Measurements from ENCODE around the gene NHLRC3. TPM values are rescaled to one million over a fixed set of nuclear protein-coding genes. Genes with fewer than 3 reads are reported as not detected.

The NHLRC3 gene
- total RNA-seq, 2 donors from 2014 or later, result 10.1 to 17.8 TPM

DNA sequence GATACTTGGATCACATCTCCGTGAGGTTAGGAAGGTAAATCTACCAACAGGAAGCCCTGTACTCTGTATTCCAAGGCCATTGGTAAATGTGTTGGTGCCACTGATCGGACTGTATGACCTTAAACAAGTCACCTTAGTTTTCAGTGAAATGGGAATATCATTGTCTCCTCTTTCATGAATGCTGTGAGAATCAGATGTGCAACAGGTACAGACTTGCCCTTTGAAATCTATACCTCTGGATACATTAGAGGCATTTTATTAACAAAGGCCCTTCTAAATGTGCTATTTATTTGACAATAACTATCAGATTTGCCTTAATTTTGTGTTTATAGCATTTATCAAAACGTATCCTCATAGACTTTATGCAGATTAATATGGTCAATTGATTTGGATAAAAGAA, 11.0 kb downstream of the NHLRC3 start:
- DNase-seq (ENCODE audit: low spot score), result no peak
- Histone ChIP-seq H3K4me3 (no peak overlapping the region), H3K4me1 (replicated peaks) (no peaks in the 10 kb centered on the region), H3K27me3 (replicated peaks; ENCODE audit: insufficient read depth) (no peaks in the 10 kb centered on the region), H3K27ac (no peak overlapping the region), H3K9me3 (no peaks in the 10 kb centered on the region), H3K36me3 (no peaks in the 10 kb centered on the region)
- 74% methylated on average over 3 of the region's 3 CpGs for WGBS
- TF ChIP-seq POLR2AphosphoS5 (IDR thresholded peaks at IDR 0.05), result no peak
- TF ChIP-seq POLR2A (IDR thresholded peaks at IDR 0.05), result no peak
- TF ChIP-seq, protein P1, sequence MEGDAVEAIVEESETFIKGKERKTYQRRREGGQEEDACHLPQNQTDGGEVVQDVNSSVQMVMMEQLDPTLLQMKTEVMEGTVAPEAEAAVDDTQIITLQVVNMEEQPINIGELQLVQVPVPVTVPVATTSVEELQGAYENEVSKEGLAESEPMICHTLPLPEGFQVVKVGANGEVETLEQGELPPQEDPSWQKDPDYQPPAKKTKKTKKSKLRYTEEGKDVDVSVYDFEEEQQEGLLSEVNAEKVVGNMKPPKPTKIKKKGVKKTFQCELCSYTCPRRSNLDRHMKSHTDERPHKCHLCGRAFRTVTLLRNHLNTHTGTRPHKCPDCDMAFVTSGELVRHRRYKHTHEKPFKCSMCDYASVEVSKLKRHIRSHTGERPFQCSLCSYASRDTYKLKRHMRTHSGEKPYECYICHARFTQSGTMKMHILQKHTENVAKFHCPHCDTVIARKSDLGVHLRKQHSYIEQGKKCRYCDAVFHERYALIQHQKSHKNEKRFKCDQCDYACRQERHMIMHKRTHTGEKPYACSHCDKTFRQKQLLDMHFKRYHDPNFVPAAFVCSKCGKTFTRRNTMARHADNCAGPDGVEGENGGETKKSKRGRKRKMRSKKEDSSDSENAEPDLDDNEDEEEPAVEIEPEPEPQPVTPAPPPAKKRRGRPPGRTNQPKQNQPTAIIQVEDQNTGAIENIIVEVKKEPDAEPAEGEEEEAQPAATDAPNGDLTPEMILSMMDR (IDR thresholded peaks at IDR 0.05), result no peak
- intact Hi-C loops (cut with DNase I), result no loop called here

DNA sequence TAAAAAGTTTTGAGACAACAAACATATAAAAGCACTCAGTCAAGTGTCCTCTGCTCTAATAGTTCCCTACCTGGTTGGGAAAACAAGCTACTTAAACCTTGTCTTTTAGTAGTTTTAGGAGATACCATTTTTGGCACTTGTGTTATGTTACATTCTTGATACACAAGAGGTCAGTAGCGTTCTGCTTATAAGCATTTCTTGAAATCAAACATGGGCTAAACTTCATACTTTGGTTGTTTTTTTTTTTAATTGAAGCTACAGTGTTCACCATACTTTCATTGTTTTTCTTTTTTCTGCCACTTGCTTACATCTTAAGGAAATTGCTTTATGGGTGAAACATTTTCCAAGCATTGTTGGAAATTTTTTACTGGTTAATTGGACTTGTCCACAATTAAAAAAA, 12.9 kb downstream of the NHLRC3 start:
- no peak for DNase-seq (ENCODE audit: low spot score)
- Histone ChIP-seq H3K36me3 (no peaks in the 10 kb centered on the region), H3K9me3 (no peaks in the 10 kb centered on the region), H3K27me3 (replicated peaks; ENCODE audit: insufficient read depth) (no peaks in the 10 kb centered on the region), H3K4me3 (no peak overlapping the region), H3K4me1 (replicated peaks) (no peaks in the 10 kb centered on the region), H3K27ac (no peak overlapping the region)
- intact Hi-C loops (cut with DNase I), result loop anchor here (5.0 kb wide), 1 partner anchor 561 kb away; no protein-coding TSS in a partner anchor
- TF ChIP-seq, protein P1 (IDR thresholded peaks at IDR 0.05), result peak in 2 of 4 experiments; percentile 11 to 30
- TF ChIP-seq POLR2A (IDR thresholded peaks at IDR 0.05) (no peak), POLR2AphosphoS5 (IDR thresholded peaks at IDR 0.05) (no peak)
- 14% methylated on average over 1 of the region's 1 CpG for WGBS

DNA sequence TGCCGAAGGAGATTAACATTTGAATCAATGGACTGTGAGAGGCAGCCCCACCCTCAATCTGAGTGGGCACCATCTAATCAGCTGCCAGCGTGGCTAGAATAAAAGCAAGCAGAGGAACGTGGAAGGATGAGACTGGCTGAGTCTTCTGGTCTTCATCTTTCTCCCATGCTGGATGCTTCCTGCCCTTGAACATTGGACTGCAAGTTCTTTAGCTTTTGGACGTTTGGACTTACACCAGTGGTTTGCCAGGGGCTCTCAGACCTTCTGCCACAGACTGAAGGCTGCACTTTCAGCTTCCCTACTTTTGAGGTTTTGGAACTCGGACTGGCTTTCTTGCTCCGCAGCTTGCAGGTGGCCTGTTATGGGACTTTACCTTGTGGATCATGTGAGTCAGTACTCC, 14.7 kb downstream of the NHLRC3 start:
- no peaks in the 10 kb centered on the region for H3K4me1 ChIP-seq (replicated peaks)
- H3K27ac ChIP-seq, result no peak overlapping the region
- H3K9me3 ChIP-seq, result no peaks in the 10 kb centered on the region
- WGBS, result 80% methylated on average over 6 of the region's 6 CpGs
- H3K4me3 ChIP-seq, result no peak overlapping the region
- no peak for DNase-seq (ENCODE audit: low spot score)
- no peaks in the 10 kb centered on the region for H3K36me3 ChIP-seq
- TF ChIP-seq, protein P1 (IDR thresholded peaks at IDR 0.05), result no peak
- no peak for TF ChIP-seq POLR2AphosphoS5 (IDR thresholded peaks at IDR 0.05)
- TF ChIP-seq POLR2A (IDR thresholded peaks at IDR 0.05), result no peak
- intact Hi-C loops (cut with DNase I), result loop anchor here (5.0 kb wide), 1 partner anchor 559 kb away; no protein-coding TSS in a partner anchor
- H3K27me3 ChIP-seq (replicated peaks; ENCODE audit: insufficient read depth), result no peaks in the 10 kb centered on the region

DNA sequence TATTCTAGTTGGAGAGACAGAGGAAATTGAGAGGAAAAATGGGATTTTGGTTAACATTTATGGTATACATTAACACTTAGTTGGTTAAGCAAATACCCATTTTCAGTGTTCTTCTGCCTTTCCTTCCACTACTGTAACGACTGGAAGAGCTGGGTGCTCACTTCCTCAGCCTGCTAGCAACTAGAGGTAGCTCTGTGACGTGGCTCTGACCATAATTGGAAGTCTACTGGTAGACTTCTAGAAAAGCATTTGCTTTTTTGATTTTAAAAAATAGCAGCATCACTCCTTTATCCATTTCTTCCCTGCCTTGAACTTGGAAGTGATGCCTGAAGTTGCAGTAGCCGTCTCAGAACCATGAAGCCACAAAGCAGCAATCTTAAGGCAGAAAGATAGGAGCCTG, 15.9 kb downstream of the NHLRC3 start:
- no peak overlapping the region for H3K4me3 ChIP-seq
- no peaks in the 10 kb centered on the region for H3K9me3 ChIP-seq
- no peak for DNase-seq (ENCODE audit: low spot score)
- H3K27ac ChIP-seq, result no peak overlapping the region
- no peaks in the 10 kb centered on the region for H3K27me3 ChIP-seq (replicated peaks; ENCODE audit: insufficient read depth)
- TF ChIP-seq, protein P1 (IDR thresholded peaks at IDR 0.05), result no peak
- TF ChIP-seq POLR2A (IDR thresholded peaks at IDR 0.05) (no peak), POLR2AphosphoS5 (IDR thresholded peaks at IDR 0.05) (no peak)
- H3K36me3 ChIP-seq, result no peaks in the 10 kb centered on the region
- H3K4me1 ChIP-seq (replicated peaks), result no peaks in the 10 kb centered on the region
- intact Hi-C loops (cut with DNase I), result loop anchor here (5.0 kb wide), 1 partner anchor 558 kb away; no protein-coding TSS in a partner anchor
- WGBS, result 88% methylated on average over 3 of the region's 3 CpGs

DNA sequence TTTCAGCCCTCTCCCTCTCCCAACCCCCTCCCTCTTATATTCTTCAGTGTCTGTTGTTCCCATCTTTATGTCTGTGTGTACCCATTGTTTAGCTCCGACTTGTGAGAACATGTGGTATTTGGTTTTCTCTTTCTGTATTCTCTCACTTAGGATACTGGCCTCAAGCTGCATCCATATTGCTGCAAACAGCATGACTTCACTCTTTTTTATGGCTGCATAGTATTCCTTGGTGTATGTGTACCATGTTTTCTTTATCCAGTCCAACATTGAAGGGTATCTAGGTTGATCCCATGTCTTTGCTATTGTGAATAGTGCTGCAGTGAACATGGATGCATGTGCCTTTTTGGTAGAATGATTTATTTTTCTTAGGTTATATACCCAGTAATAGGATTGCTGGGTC, 17.8 kb downstream of the NHLRC3 start:
- no peaks in the 10 kb centered on the region for H3K36me3 ChIP-seq
- H3K9me3 ChIP-seq, result no peaks in the 10 kb centered on the region
- no peaks in the 10 kb centered on the region for H3K4me1 ChIP-seq (replicated peaks)
- no peak for TF ChIP-seq POLR2A (IDR thresholded peaks at IDR 0.05)
- intact Hi-C loops (cut with DNase I), result no loop called here
- no peak overlapping the region for H3K4me3 ChIP-seq
- no peaks in the 10 kb centered on the region for H3K27me3 ChIP-seq (replicated peaks; ENCODE audit: insufficient read depth)
- no peak for DNase-seq (ENCODE audit: low spot score)
- 96% methylated on average over 1 of the region's 1 CpG for WGBS
- H3K27ac ChIP-seq, result no peak overlapping the region
